WTC11 (cell line): Measurements from ENCODE around the gene SLC5A12. TPM values are rescaled to one million over a fixed set of nuclear protein-coding genes. Genes with fewer than 3 reads are reported as not detected.

Experiments
- ATAC-seq: fragments of 200-7000 bp; cut with Tn5 transposase; 2 replicates; pipeline ENCODE4 v1.10.0; 2021; ENCODE audit warnings: mild to moderate bottlenecking, moderate library complexity
- CTCF ChIA-PET: fragments of 300-600 bp; sonication (Branson Sonifier 250); formaldehyde crosslinking; loops from one replicate; lab custom pipeline; 2021; ENCODE audit warnings: antibody characterized with exemption; lab: Charles Lee
- POLR2A ChIA-PET: fragments of 350-600 bp; sonication (Branson Sonifier 250); formaldehyde crosslinking; loops from one replicate; lab custom pipeline; 2021; ENCODE audit warnings: antibody characterized with exemption; lab: Charles Lee
- DNase-seq: peaks from one replicate; pipeline ENCODE4 v3.0.0; 2021; ENCODE audit warnings: low spot score
- H3K27ac Mint-ChIP-seq: 2 replicates; pipeline ENCODE4 v1.8.0; 2021; ENCODE audit warnings: mixed read lengths
- H3K27me3 Mint-ChIP-seq: 2 replicates; pipeline ENCODE4 v1.8.0; 2021; ENCODE audit warnings: low read depth, mild to moderate bottlenecking, moderate library complexity, mixed read lengths
- H3K36me3 Mint-ChIP-seq: 2 replicates; pipeline ENCODE4 v1.8.0; 2021; ENCODE audit warnings: mixed read lengths
- H3K4me1 Mint-ChIP-seq: 2 replicates; pipeline ENCODE4 v1.8.0; 2022; ENCODE audit warnings: mixed read lengths
- H3K4me3 Mint-ChIP-seq: 2 replicates; pipeline ENCODE4 v1.8.0; 2021; ENCODE audit warnings: mild to moderate bottlenecking, moderate library complexity, mixed read lengths
- H3K9me3 Mint-ChIP-seq: 2 replicates; pipeline ENCODE4 v1.8.0; 2021; ENCODE audit warnings: mixed read lengths
- ATF1 ChIP-seq: sonication (generic); formaldehyde crosslinking; IDR thresholded peaks from 2 replicates; pipeline ENCODE4 v1.8.1; 2023; ENCODE audit warnings: mild to moderate bottlenecking, moderate library complexity, missing genetic modification reagents
- ATF2 ChIP-seq: sonication (generic); formaldehyde crosslinking; IDR thresholded peaks from 2 replicates; pipeline ENCODE4 v1.8.1; 2022; ENCODE audit warnings: low read depth, missing genetic modification reagents, borderline replicate concordance
- CBFB ChIP-seq: sonication (generic); formaldehyde crosslinking; IDR thresholded peaks from 2 replicates; pipeline ENCODE4 v1.8.1; 2022; ENCODE audit warnings: mild to moderate bottlenecking, low read depth, missing genetic modification reagents
- CTCF ChIP-seq: fragments of 200-600 bp; IDR thresholded peaks from 2 replicates; pipeline ENCODE4 v1.8.0; 2022; ENCODE audit warnings: antibody characterized with exemption
- ESRRA ChIP-seq: sonication (generic); formaldehyde crosslinking; IDR thresholded peaks from 2 replicates; pipeline ENCODE4 v1.8.1; 2022; ENCODE audit warnings: mild to moderate bottlenecking, missing genetic modification reagents, borderline replicate concordance
- GTF2I ChIP-seq: fragments of 250-450 bp; sonication (Bioruptor Pico); conservative IDR thresholded peaks from 2 replicates; pipeline ENCODE4 v1.4.0; 2021; ENCODE audit warnings: mild to moderate bottlenecking
- MLX ChIP-seq: sonication (generic); formaldehyde crosslinking; IDR thresholded peaks from 2 replicates; pipeline ENCODE4 v1.8.1; 2023; ENCODE audit warnings: mild to moderate bottlenecking, missing genetic modification reagents, moderate library complexity
- OVOL2 ChIP-seq: fragments of 250-450 bp; sonication (Bioruptor Pico); IDR thresholded peaks from 2 replicates; pipeline ENCODE4 v1.9.0; 2021; ENCODE audit warnings: mild to moderate bottlenecking, borderline replicate concordance
- RORB ChIP-seq: fragments of 250-450 bp; sonication (Bioruptor Pico); IDR thresholded peaks from 2 replicates; pipeline ENCODE4 v1.9.0; 2021; ENCODE audit warnings: mild to moderate bottlenecking
- SMAD3 ChIP-seq: sonication (generic); formaldehyde crosslinking; IDR thresholded peaks from 2 replicates; pipeline ENCODE4 v1.8.0; 2022; ENCODE audit warnings: missing genetic modification reagents, mild to moderate bottlenecking, borderline replicate concordance
- ZNF232 ChIP-seq: sonication (generic); formaldehyde crosslinking; IDR thresholded peaks from 2 replicates; pipeline ENCODE4 v1.8.0; 2022; ENCODE audit warnings: mild to moderate bottlenecking, missing genetic modification reagents
- ZNF263 ChIP-seq: sonication (generic); formaldehyde crosslinking; IDR thresholded peaks from 2 replicates; pipeline ENCODE4 v1.8.1; 2022; ENCODE audit warnings: low read depth, mild to moderate bottlenecking, moderate library complexity, missing genetic modification reagents
- ZNF423 ChIP-seq: fragments of 250-450 bp; sonication (Bioruptor Pico); IDR thresholded peaks from 2 replicates; pipeline ENCODE4 v2.1.2; 2022; ENCODE audit warnings: mild to moderate bottlenecking, moderate library complexity
- ZNF425 ChIP-seq: fragments of 250-450 bp; sonication (Bioruptor Pico); conservative IDR thresholded peaks from 2 replicates; pipeline ENCODE4 v1.9.0; 2021; ENCODE audit warnings: mild to moderate bottlenecking
- total RNA-seq: library from RNA; stranded (reverse); gene quantifications from 3 replicates; pipeline ENCODE4 v1.2.3, GENCODE V29; 2021
- TF ChIP-seq, protein P1 (sequence below): sonication (generic); formaldehyde crosslinking; IDR thresholded peaks from 2 replicates; pipeline ENCODE4 v1.8.0; 2022; ENCODE audit warnings: mild to moderate bottlenecking, missing genetic modification reagents
- TF ChIP-seq, protein P2 (sequence below): fragments of 250-450 bp; sonication (Bioruptor Pico); IDR thresholded peaks from 2 replicates; pipeline ENCODE4 v2.1.2; 2022; ENCODE audit warnings: mild to moderate bottlenecking, moderate library complexity
- TF ChIP-seq, protein P3 (sequence below): fragments of 250-450 bp; sonication (Bioruptor Pico); IDR thresholded peaks from 2 replicates; pipeline ENCODE4 v1.8.0; 2021; ENCODE audit warnings: mild to moderate bottlenecking

SLC5A12 gene
- total RNA-seq, 1 experiment from 2014 or later = 1.9 TPM

DNA sequence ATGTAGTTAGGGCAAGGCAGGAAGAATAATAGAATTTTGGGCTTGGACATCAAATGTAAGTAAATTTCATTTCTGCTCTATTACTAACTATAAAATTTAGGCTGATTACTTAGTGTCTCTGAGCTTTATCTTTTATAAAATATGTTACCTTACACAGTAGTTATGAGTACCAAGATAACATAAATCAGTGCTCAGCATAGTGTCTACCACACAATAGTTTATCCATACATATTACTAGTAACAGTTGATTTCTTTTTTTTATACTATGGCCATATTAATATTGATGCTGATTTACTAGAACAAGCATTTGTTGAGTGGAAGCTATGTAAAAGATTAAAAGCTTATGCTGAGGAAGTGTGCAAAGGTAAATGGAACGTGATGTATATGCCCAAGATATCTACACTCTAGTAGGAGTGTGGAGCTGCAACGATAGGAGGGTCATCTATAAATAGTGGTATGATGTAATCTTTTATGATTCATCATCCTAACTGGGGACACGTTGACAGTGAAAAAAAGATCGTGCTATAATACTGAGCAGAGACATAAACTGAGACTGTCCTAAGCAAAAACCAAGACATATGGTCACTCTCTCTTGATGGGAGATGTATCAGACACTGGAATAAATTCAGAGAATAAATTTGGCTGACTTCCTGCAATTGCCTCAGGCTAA lies 8.7 kb upstream of the SLC5A12 start:
- Mint-ChIP-seq H3K4me1 (no peaks in the 10 kb centered on the region), H3K27ac (no peak overlapping the region)
- CTCF ChIA-PET = interaction anchor here (0.6 kb wide), 1 partner anchor 437 kb away, joined by 3 read pairs; no protein-coding TSS in a partner anchor
- TF ChIP-seq ATF2 (CRISPR knock-in tag) = no peak
- no peak for TF ChIP-seq SMAD3 (CRISPR knock-in tag)
- TF ChIP-seq, all 79 proteins: peak for 0
- no peak overlapping the region for H3K4me3 Mint-ChIP-seq
- POLR2A ChIA-PET = no interaction called here
- DNase-seq (no peak), ATAC-seq (no peak)
- H3K9me3 Mint-ChIP-seq = peaks cover 30% of the 10 kb centered on the region
- H3K27me3 Mint-ChIP-seq = no peaks in the 10 kb centered on the region; the same call in 1 of the 2 replicates
- no peaks in the 10 kb centered on the region for H3K36me3 Mint-ChIP-seq

GRCh38 chr11:26729284-26729683 lies 7.4 kb upstream of the SLC5A12 start:
- Mint-ChIP-seq H3K27me3 (no peaks in the 10 kb centered on the region; the same call in 1 of the 2 replicates), H3K4me3 (no peak overlapping the region), H3K4me1 (no peaks in the 10 kb centered on the region), H3K36me3 (no peaks in the 10 kb centered on the region), H3K27ac (no peak overlapping the region), H3K9me3 (peaks cover 17% of the 10 kb centered on the region)
- no peak for DNase-seq
- ChIA-PET POLR2A (interaction anchor here (0.6 kb wide), 1 partner anchor 26 kb away, joined by 4 read pairs; no protein-coding TSS in a partner anchor), CTCF (no interaction called here)
- no peak for ATAC-seq
- no peak for TF ChIP-seq CTCF
- no peak for TF ChIP-seq RORB (CRISPR knock-in tag)
- TF ChIP-seq ZNF232 (CRISPR knock-in tag) = no peak
- no peak for TF ChIP-seq MLX (CRISPR knock-in tag)
- no peak for TF ChIP-seq OVOL2 (CRISPR knock-in tag)
- TF ChIP-seq ZNF423 (CRISPR knock-in tag) = no peak
- TF ChIP-seq, protein P1, sequence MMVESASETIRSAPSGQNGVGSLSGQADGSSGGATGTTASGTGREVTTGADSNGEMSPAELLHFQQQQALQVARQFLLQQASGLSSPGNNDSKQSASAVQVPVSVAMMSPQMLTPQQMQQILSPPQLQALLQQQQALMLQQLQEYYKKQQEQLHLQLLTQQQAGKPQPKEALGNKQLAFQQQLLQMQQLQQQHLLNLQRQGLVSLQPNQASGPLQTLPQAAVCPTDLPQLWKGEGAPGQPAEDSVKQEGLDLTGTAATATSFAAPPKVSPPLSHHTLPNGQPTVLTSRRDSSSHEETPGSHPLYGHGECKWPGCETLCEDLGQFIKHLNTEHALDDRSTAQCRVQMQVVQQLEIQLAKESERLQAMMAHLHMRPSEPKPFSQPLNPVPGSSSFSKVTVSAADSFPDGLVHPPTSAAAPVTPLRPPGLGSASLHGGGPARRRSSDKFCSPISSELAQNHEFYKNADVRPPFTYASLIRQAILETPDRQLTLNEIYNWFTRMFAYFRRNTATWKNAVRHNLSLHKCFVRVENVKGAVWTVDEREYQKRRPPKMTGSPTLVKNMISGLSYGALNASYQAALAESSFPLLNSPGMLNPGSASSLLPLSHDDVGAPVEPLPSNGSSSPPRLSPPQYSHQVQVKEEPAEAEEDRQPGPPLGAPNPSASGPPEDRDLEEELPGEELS = no peak
- TF ChIP-seq, protein P2, sequence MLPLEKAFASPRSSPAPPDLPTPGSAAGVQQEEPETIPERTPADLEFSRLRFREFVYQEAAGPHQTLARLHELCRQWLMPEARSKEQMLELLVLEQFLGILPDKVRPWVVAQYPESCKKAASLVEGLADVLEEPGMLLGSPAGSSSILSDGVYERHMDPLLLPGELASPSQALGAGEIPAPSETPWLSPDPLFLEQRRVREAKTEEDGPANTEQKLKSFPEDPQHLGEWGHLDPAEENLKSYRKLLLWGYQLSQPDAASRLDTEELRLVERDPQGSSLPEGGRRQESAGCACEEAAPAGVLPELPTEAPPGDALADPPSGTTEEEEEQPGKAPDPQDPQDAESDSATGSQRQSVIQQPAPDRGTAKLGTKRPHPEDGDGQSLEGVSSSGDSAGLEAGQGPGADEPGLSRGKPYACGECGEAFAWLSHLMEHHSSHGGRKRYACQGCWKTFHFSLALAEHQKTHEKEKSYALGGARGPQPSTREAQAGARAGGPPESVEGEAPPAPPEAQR (CRISPR knock-in tag) = no peak
- no peak for TF ChIP-seq ZNF425
- TF ChIP-seq CBFB (CRISPR knock-in tag) = no peak
- TF ChIP-seq GTF2I (CRISPR knock-in tag) = no peak
- TF ChIP-seq, protein P3, sequence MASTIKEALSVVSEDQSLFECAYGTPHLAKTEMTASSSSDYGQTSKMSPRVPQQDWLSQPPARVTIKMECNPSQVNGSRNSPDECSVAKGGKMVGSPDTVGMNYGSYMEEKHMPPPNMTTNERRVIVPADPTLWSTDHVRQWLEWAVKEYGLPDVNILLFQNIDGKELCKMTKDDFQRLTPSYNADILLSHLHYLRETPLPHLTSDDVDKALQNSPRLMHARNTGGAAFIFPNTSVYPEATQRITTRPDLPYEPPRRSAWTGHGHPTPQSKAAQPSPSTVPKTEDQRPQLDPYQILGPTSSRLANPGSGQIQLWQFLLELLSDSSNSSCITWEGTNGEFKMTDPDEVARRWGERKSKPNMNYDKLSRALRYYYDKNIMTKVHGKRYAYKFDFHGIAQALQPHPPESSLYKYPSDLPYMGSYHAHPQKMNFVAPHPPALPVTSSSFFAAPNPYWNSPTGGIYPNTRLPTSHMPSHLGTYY = no peak
- TF ChIP-seq ATF1 (CRISPR knock-in tag) = no peak
- TF ChIP-seq ZNF263 (CRISPR knock-in tag) = no peak
- no peak for TF ChIP-seq ESRRA (CRISPR knock-in tag)
